B cell (primary cell): Measurements from ENCODE around the gene CARD10. TPM values are rescaled to one million over a fixed set of nuclear protein-coding genes. Genes with fewer than 3 reads are reported as not detected.

Experiments
- ATAC-seq: fragments of 200-7000 bp; cut with Tn5 transposase; one replicate; pipeline ENCODE4 v1.10.0; 2021; ENCODE audit warnings: low read depth, mild to moderate bottlenecking, moderate number of reproducible peaks, moderate library complexity
- CTCF ChIA-PET: fragments of 350-600 bp; sonication (Branson Sonifier 250); formaldehyde crosslinking; loops from one replicate; lab custom pipeline; 2021; ENCODE audit warnings: antibody characterized with exemption, inconsistent platforms; lab: Charles Lee
- POLR2A ChIA-PET: fragments of 350-600 bp; sonication (Branson Sonifier 250); formaldehyde crosslinking; loops from one replicate; lab custom pipeline; 2021; ENCODE audit warnings: antibody characterized with exemption; lab: Charles Lee
- DNase-seq: peaks from one replicate; pipeline ENCODE4 v3.0.0; 2013
- H2AFZ ChIP-seq: 2 replicates; pipeline ENCODE4 v1.6.1; 2012; ENCODE audit warnings: mild to moderate bottlenecking, low read depth, low read length; ENCODE audit not compliant: insufficient read depth, poor library complexity, severe bottlenecking
- H3K27ac ChIP-seq, 2 donors: 1 replicate in 1 of 2; 2 replicates in 1 of 2; pipeline ENCODE4 v1.5.1; 2012 to 2013; ENCODE audit warnings: low read length in 2 of 2, mild to moderate bottlenecking in 2 of 2, moderate library complexity in 1 of 2
- H3K27me3 ChIP-seq, 4 experiments: fragments of 200-600 bp in 1 of 4; sonication (generic) in 1 of 4; replicated peaks in 1 of 4; 1 replicate in 2 of 4; 2 replicates in 2 of 4; pipeline versions ENCODE4 v1.6.1 to v1.7.0; 2013 to 2016; ENCODE audit warnings: low read length in 3 of 4, mild to moderate bottlenecking in 2 of 4, mixed read lengths in 1 of 4, moderate library complexity in 1 of 4; ENCODE audit not compliant: insufficient read depth in 4 of 4, control insufficient read depth in 3 of 4; ENCODE audit errors: control extremely low read depth in 1 of 4
- H3K36me3 ChIP-seq, 2 experiments: replicated peaks in 1 of 2; 1 replicate in 1 of 2; 2 replicates in 1 of 2; pipeline versions ENCODE4 v1.6.1 to v1.7.1; 2013; ENCODE audit warnings: low read length in 1 of 2; ENCODE audit not compliant: insufficient read depth in 2 of 2, control insufficient read depth in 1 of 2; ENCODE audit errors: control extremely low read depth in 1 of 2, extremely low read depth in 1 of 2
- H3K4me1 ChIP-seq, 2 donors: fragments of 200-600 bp in 1 of 2; sonication (generic) in 1 of 2; 1 replicate in 1 of 2; 2 replicates in 1 of 2; pipeline versions ENCODE4 v1.5.1 to v1.6.1; 2013 to 2017; ENCODE audit warnings: low read length in 2 of 2; ENCODE audit not compliant: control insufficient read depth in 2 of 2, insufficient read depth in 2 of 2
- H3K4me2 ChIP-seq: replicated peaks from 2 replicates; pipeline ENCODE3; 2012; ENCODE audit warnings: mild to moderate bottlenecking, low read depth, low read length; ENCODE audit not compliant: poor library complexity, severe bottlenecking
- H3K4me3 ChIP-seq, 5 experiments: fragments of 200-600 bp in 1 of 5; sonication (generic) in 1 of 5; 1 replicate in 3 of 5; 2 replicates in 2 of 5; pipeline versions ENCODE4 v1.5.1 to v1.7.0; 2011 to 2016; ENCODE audit warnings: low read length in 4 of 5, mild to moderate bottlenecking in 4 of 5, low read depth in 2 of 5, control low read depth in 1 of 5, moderate library complexity in 1 of 5; ENCODE audit not compliant: insufficient read depth in 1 of 5; ENCODE audit errors: control extremely low read depth in 1 of 5, extremely low read depth in 1 of 5
- H3K79me2 ChIP-seq: fragments of 200-600 bp; sonication (generic); one replicate; pipeline ENCODE4 v1.6.0; 2016; ENCODE audit warnings: low read length; ENCODE audit not compliant: control insufficient read depth, insufficient read depth
- H3K9ac ChIP-seq: fragments of 200-600 bp; sonication (generic); 2 replicates; pipeline ENCODE4 v1.6.1; 2017; ENCODE audit warnings: mild to moderate bottlenecking, low read length, moderate library complexity
- H3K9me3 ChIP-seq, 3 donors: one replicate each; pipeline versions ENCODE4 v1.6.1 to v1.7.1; 2013; ENCODE audit warnings: low read length in 2 of 3; ENCODE audit not compliant: control insufficient read depth in 2 of 3, insufficient read depth in 1 of 3; ENCODE audit errors: control extremely low read depth in 1 of 3
- H4K20me1 ChIP-seq: 2 replicates; pipeline ENCODE4 v1.6.0; 2012; ENCODE audit warnings: mild to moderate bottlenecking, low read length; ENCODE audit not compliant: insufficient read depth, control insufficient read depth, poor library complexity, severe bottlenecking
- H3K27ac Mint-ChIP-seq: one replicate; pipeline ENCODE4 v1.8.0; 2021; ENCODE audit warnings: mixed read lengths
- H3K27me3 Mint-ChIP-seq: one replicate; pipeline ENCODE4 v1.8.0; 2021; ENCODE audit warnings: mixed read lengths
- H3K4me1 Mint-ChIP-seq: one replicate; pipeline ENCODE4 v1.8.0; 2021; ENCODE audit warnings: mixed read lengths
- H3K4me3 Mint-ChIP-seq: one replicate; pipeline ENCODE4 v1.8.0; 2021; ENCODE audit warnings: mixed read lengths
- H3K9me3 Mint-ChIP-seq: one replicate; pipeline ENCODE4 v1.8.0; 2022; ENCODE audit warnings: mixed read lengths; ENCODE audit not compliant: insufficient read depth
- CTCF ChIP-seq: fragments of 200-600 bp; IDR thresholded peaks from one replicate; pipeline ENCODE4 v1.8.0; 2022; ENCODE audit warnings: antibody characterized with exemption, mild to moderate bottlenecking
- EZH2 ChIP-seq: IDR thresholded peaks from 2 replicates; pipeline ENCODE4 v1.6.1; 2012; ENCODE audit warnings: borderline replicate concordance, low read depth, mild to moderate bottlenecking, moderate library complexity, low read length; ENCODE audit not compliant: insufficient read depth, poor library complexity, severe bottlenecking
- WGBS: methylation state at CpG from one replicate; pipeline ENCODE4 v1.1.5; 2013; ENCODE audit warnings: missing lambda C conversion rate; ENCODE audit not compliant: insufficient coverage; 5-methylcytosine and 5-hydroxymethylcytosine counted together
- intact Hi-C: fragments of 100-400 bp; cut with micrococcal nuclease; formaldehyde crosslinking; loops from one replicate; pipeline ENCODE4 v1.10.0; 2022
- polyA plus RNA-seq: library from polyadenylated mRNA; depleted of rRNA; stranded (reverse); fragments of >200 nt; gene quantifications from 2 replicates; pipeline ENCODE4 v1.2.3, GENCODE V29; 2012
- total RNA-seq, 2 donors: library from RNA; stranded (reverse); fragments of 120-200 nt in 1 of 2; gene quantifications; 1 replicate in 1 of 2; 2 replicates in 1 of 2; pipeline versions ENCODE4 v1.2.3 to v1.2.4, GENCODE V29; 2013 to 2022

The CARD10 gene
- total and polyA plus RNA-seq, 2 donors (not counting 1 experiment from before 2014, with no cell fraction given): not detected

DNA sequence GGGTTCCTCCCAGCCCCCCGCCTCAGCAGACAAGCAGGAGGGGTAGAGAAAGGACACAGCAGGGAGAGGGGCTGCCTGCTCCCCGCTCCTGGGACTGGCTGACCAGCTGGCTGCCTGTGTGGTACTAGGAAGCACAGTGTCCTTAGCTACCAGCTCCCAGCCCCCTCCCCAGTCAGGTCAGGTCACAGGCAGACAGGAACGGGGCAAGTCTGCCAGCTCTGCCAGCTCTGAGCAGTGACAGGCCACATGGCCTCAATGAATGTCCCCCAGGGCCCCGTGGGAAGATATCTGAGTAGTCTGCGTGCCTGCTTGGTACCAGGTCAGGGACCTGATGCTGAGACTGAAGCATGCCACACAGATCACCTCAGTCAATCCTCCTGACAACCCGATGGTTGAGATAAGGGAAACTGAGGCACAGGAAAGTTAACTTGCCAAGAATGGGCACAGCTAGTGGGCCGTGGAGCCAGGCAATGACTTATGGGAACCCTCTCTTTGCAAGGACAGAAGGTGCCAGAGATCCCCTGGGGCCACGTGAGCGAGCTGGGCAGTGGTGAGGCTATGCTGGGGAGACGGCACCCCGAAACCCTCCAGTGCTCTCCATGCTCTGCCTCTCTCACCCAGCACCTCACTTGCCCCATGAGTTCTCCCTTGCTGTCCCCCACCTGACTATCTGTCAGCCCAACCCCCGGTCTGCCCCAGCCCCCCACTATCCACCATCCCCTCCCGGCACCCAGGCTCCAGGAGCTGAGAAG lies 19.2 kb downstream of the CARD10 start:
- H3K4me3 ChIP-seq: no peak overlapping the region
- Mint-ChIP-seq H3K9me3 (no peaks in the 10 kb centered on the region), H3K4me3 (no peak overlapping the region), H3K27ac (no peak overlapping the region), H3K27me3 (peaks cover 20% of the 10 kb centered on the region), H3K4me1 (no peaks in the 10 kb centered on the region)
- no peak overlapping the region for H2AFZ ChIP-seq
- CTCF ChIA-PET: interaction anchor here (1.5 to 9.6 kb wide), 3 partner anchors 14 to 232 kb away, joined by 4 to 103 read pairs (median 17); partner anchors contain the start of gene MFNG
- H4K20me1 ChIP-seq: no peaks in the 10 kb centered on the region
- ATAC-seq (no peak), DNase-seq (no peak)
- no peaks in the 10 kb centered on the region for H3K36me3 ChIP-seq
- no peak overlapping the region for H3K27ac ChIP-seq
- peaks cover 0 to 28% (median 1%) of the 10 kb centered on the region in 4 experiments for H3K27me3 ChIP-seq
- no peaks in the 10 kb centered on the region for H3K9me3 ChIP-seq
- POLR2A ChIA-PET: no interaction called here
- H3K4me2 ChIP-seq: no peak overlapping the region
- intact Hi-C loops: loop anchor here (5.0 kb wide), 1 partner anchor 233 kb away; no protein-coding TSS in a partner anchor
- 87% methylated on average over 10 of the region's 13 CpGs for WGBS
- no peaks in the 10 kb centered on the region for H3K79me2 ChIP-seq
- H3K9ac ChIP-seq: no peak overlapping the region
- H3K4me1 ChIP-seq: peaks cover 0 to 7% of the 10 kb centered on the region in 2 donors
- TF ChIP-seq CTCF (no peak), EZH2 (no peak)
